MG63 (cell line): ENCODE data around the gene NCBP3. TPM values are rescaled to one million over a fixed set of nuclear protein-coding genes. Genes with fewer than 3 reads are reported as not detected.
"Not testable (repeated sequence)": the region's sequence is repeated elsewhere in the genome, so short reads cannot be mapped to it uniquely, and the experiment has no call there.

Experiments
- DNase-seq: peaks from one replicate; pipeline ENCODE4 v3.0.0-alpha.2; 2020
- H3K27me3 ChIP-seq: fragments of 250-450 bp; sonication (Bioruptor Pico); 2 replicates; pipeline ENCODE4 v1.5.1; 2020; ENCODE audit warnings: mild to moderate bottlenecking, moderate library complexity
- H3K36me3 ChIP-seq: fragments of 250-450 bp; sonication (Bioruptor Pico); 2 replicates; pipeline ENCODE4 v1.5.1; 2020; ENCODE audit warnings: mild to moderate bottlenecking, moderate library complexity
- H3K4me3 ChIP-seq: fragments of 250-450 bp; sonication (Bioruptor Pico); 2 replicates; pipeline ENCODE4 v1.5.1; 2020; ENCODE audit warnings: mild to moderate bottlenecking, moderate library complexity
- H3K9me3 ChIP-seq: fragments of 250-450 bp; sonication (Bioruptor Pico); 2 replicates; pipeline ENCODE4 v1.5.1; 2020; ENCODE audit warnings: mild to moderate bottlenecking, moderate library complexity
- total RNA-seq: library from RNA; depleted of rRNA; stranded (reverse); fragments of >200 nt; shearing (Covaris generic); gene quantifications from 2 replicates; pipeline ENCODE4 v1.2.3, GENCODE V29; 2014; ENCODE audit warnings: low replicate concordance

NCBP3 gene
- total RNA-seq, 1 experiment from 2014 or later = 6.6 TPM

- DNase-seq, H3K36me3 ChIP-seq, H3K4me3 ChIP-seq: not testable (repeated sequence)
Measured at GRCh38 chr17:3794152-3794551, 51.9 kb downstream of the NCBP3 start.

DNA sequence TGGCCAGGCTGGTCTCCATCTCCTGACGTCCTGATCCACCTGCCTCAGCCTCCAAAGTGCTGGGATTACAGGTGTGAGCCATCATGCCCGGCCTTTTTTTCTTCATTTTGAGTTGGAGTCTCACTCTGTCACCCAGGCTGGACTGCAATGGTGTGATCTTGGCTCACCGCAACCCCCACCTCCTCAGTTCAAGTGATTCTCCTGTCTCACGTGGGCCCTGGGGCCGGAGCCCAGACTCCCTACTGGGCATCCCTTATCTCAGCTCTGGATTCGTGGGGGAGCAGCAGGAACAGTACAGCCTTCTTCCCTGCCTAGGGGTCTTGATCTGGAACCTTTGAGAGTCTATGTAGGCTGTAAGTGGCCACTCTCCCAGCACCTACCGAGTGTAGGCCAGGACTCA, 52.8 kb downstream of the NCBP3 start:
- not testable (repeated sequence) for H3K4me3 ChIP-seq, H3K27me3 ChIP-seq, H3K36me3 ChIP-seq, H3K9me3 ChIP-seq, DNase-seq

More at GRCh38 chr17:3794152-3794551, 51.9 kb downstream of the NCBP3 start:
- H3K27me3 ChIP-seq, H3K9me3 ChIP-seq: not testable (repeated sequence)

DNA sequence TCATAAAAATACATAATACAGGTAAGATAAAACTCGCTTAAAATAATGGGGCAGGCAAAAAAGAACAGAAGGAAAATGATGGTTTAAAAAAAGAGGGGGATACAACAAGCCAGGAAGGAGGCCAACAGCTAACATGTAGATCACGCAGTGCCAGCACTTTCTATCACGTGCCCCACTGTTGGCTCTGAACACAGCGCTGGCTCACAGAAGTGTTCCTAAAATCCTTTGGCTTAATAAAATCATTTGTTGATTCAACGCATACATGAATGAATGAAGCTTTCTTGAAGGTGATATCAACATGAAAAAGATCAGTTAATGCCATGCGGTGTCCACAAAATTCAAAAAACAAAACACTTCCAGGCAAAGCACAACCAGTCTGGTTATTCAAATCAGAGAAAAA, 53.6 kb downstream of the NCBP3 start:
- DNase-seq = no peak
- Histone ChIP-seq H3K9me3 (no peaks in the 10 kb centered on the region), H3K36me3 (no peaks in the 10 kb centered on the region), H3K4me3 (no peak overlapping the region), H3K27me3 (no peaks in the 10 kb centered on the region)

GRCh38 chr17:3788200-3788599, 57.8 kb downstream of the NCBP3 start:
- DNase-seq = no peak
- Histone ChIP-seq H3K4me3 (no peak overlapping the region), H3K27me3 (no peaks in the 10 kb centered on the region), H3K9me3 (no peaks in the 10 kb centered on the region), H3K36me3 (no peaks in the 10 kb centered on the region)

DNA sequence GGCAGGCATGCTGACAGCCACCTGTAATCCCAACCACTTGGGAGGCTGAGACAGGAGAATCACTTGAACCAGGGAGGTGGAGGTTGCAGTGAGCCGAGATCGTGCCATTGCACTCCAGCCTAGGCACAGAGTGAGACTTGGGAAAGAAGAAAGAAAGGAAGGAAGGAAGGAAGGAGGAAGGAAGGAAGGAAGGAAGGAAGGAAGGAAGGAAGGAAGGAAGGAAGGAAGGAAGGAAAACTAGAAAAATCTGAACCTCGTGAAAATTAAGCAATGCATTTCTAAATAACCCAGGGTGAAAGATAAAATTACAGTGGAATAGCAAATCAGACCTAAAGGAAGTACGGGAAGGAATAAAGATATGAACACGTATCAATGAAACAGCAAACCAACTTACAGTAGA, 60.7 kb downstream of the NCBP3 start:
- H3K9me3 ChIP-seq, H3K4me3 ChIP-seq, DNase-seq, H3K27me3 ChIP-seq, H3K36me3 ChIP-seq: not testable (repeated sequence)

- Histone ChIP-seq H3K27me3 (no peaks in the 10 kb centered on the region), H3K9me3 (no peaks in the 10 kb centered on the region), H3K4me3 (no peak overlapping the region), H3K36me3 (no peaks in the 10 kb centered on the region)
- DNase-seq = no peak
Measured at GRCh38 chr17:3782751-3783150, 63.3 kb downstream of the NCBP3 start.

- Histone ChIP-seq H3K9me3 (no peaks in the 10 kb centered on the region), H3K27me3 (no peaks in the 10 kb centered on the region), H3K36me3 (no peaks in the 10 kb centered on the region), H3K4me3 (no peak overlapping the region)
- no peak for DNase-seq
Measured at GRCh38 chr17:3780986-3781385, 65.1 kb downstream of the NCBP3 start.

- no peak for DNase-seq
- Histone ChIP-seq H3K36me3 (no peaks in the 10 kb centered on the region), H3K9me3 (no peaks in the 10 kb centered on the region)
Measured at GRCh38 chr17:3777366-3778120, 68.5 kb downstream of the NCBP3 start.

DNA sequence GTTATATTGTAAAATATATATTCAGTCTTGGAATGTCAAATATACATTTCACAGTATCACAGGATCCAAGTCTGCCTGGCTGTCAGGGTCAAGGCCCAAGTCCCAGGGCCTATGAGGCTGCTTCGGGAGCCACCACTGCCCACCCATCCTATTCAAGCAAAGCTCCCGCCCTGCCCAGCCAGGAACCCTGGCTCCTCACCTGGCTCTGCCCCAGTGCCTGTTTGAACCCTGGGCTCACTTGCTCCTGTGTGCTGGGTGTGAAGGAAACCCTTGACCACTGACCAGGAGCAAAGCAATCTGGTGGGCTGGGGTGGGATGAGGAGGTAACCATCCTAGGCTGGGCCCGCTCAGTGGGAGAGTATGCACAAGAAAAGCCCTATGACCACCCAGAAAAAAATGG, 72.1 kb downstream of the NCBP3 start:
- Histone ChIP-seq H3K9me3 (no peaks in the 10 kb centered on the region), H3K36me3 (no peaks in the 10 kb centered on the region), H3K27me3 (no peaks in the 10 kb centered on the region), H3K4me3 (no peak overlapping the region)
- no peak for DNase-seq

More at GRCh38 chr17:3777366-3778120, 68.5 kb downstream of the NCBP3 start:
- no peak overlapping the region for H3K4me3 ChIP-seq
- no peaks in the 10 kb centered on the region for H3K27me3 ChIP-seq

- DNase-seq = peak; percentile 60
- Histone ChIP-seq H3K27me3 (no peaks in the 10 kb centered on the region), H3K9me3 (no peaks in the 10 kb centered on the region), H3K36me3 (no peaks in the 10 kb centered on the region), H3K4me3 (no peak overlapping the region)
Measured at GRCh38 chr17:3773511-3773910, 72.5 kb downstream of the NCBP3 start.

DNA sequence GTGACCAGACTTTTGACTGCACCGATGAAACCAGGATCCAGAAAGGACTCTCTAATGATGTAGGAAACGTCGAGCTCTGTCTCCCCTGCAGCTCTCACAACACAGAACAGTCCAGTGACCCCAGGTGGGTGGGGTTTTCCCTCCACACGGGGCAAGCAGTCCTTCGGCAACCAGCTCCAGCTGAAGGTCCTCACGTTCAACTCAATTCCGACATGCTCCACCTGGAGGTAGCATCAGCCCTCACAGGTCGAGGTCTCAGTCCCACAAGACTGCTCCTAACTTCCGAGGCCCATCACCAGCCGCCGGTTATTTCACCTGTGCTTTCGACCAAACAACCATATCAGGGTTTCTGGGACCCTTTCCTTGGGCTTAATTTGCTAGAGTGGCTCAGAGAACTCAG, 73.3 kb downstream of the NCBP3 start:
- no peaks in the 10 kb centered on the region for H3K36me3 ChIP-seq
- H3K27me3 ChIP-seq = no peaks in the 10 kb centered on the region
- no peak overlapping the region for H3K4me3 ChIP-seq
- no peaks in the 10 kb centered on the region for H3K9me3 ChIP-seq
- no peak for DNase-seq

DNA sequence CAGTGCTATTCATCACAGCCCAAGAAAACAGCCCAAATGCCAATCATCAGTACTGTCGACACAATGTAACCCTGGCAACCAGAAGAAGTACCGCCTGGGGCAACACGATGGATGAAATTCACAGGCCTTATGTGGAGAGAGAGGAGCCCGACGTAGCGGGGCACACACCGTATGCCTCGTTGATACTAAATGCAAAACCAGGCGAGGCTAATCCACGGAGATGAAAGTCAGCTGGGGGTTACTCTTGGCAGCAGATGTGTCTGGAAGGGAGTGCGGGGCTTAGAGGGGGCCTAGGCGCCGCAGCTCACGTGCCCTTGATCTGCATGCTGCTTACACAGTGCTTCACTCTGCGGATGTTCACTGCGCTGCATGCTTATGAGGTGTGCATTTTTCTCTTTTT, 74.9 kb downstream of the NCBP3 start:
- H3K4me3 ChIP-seq = no peak overlapping the region
- H3K27me3 ChIP-seq = no peaks in the 10 kb centered on the region
- no peaks in the 10 kb centered on the region for H3K36me3 ChIP-seq
- H3K9me3 ChIP-seq = no peaks in the 10 kb centered on the region
- no peak for DNase-seq

DNA sequence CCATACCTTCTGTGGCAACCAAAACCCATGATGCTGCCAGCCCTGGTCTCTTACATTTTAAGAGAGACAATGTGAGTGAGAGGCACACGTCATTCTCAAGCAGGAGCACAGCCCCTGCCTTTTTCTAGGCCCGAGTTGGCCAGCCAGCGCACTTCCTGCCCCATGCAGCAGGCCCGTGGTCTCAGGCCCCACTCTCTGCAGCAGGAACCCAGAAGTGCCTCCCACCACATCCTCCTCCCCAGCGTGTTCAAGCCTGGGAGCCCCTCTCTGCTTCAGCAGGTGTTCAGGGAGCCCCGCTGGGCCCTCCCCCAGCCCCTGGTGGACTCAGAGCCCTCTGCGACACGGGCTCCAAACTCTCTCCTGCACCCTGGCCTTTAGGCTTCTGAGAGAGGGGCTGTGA, 75.6 kb downstream of the NCBP3 start:
- H3K36me3 ChIP-seq = no peaks in the 10 kb centered on the region
- H3K9me3 ChIP-seq = no peaks in the 10 kb centered on the region
- H3K4me3 ChIP-seq = no peak overlapping the region
- no peak for DNase-seq
- no peaks in the 10 kb centered on the region for H3K27me3 ChIP-seq

DNA sequence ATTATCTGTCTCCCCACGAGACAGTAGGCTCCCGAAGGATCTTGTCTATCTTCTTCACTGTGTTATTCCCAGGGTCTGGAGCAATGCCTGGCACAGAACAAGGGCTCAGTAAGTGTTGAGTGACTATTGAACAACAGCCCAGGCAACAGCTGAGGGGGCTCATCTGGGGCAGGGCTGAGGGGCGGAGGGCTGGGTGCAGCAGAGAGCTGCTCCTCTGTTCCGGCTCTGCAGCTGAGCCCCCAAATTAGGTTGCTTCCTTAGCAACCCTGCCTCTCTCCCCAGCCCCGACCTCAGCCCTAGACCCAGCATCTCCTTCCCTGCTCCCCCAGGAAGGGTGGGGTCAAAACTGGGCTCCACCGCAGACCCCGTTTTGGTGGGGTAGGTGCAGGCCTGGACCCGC, 77.3 kb downstream of the NCBP3 start:
- Histone ChIP-seq H3K27me3 (no peaks in the 10 kb centered on the region), H3K4me3 (no peak overlapping the region), H3K36me3 (no peaks in the 10 kb centered on the region), H3K9me3 (no peaks in the 10 kb centered on the region)
- no peak for DNase-seq

DNA sequence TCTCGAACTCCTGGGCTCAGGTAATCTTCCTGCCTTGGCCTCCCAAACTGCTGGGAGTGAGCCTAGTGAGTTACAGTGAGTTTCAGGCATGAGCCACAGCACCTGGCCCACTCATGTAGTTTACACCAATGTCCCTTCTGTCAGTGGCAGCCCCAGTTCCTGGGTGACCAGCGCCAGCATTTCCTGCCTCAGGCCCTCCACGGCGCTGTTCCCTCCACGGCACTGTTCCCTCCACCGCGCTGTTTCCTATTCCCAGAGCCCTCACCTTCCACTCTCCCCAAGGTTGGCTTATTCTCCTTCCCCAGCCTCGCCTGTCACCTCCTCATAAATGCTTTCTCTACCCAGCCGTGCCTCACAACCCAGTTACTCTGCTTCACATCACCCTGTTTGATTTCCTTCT, 77.7 kb downstream of the NCBP3 start:
- DNase-seq = no peak
- no peaks in the 10 kb centered on the region for H3K36me3 ChIP-seq
- no peak overlapping the region for H3K4me3 ChIP-seq
- no peaks in the 10 kb centered on the region for H3K9me3 ChIP-seq
- H3K27me3 ChIP-seq = no peaks in the 10 kb centered on the region

- Histone ChIP-seq H3K4me3 (no peak overlapping the region), H3K27me3 (no peaks in the 10 kb centered on the region), H3K9me3 (no peaks in the 10 kb centered on the region), H3K36me3 (no peaks in the 10 kb centered on the region)
- DNase-seq = no peak
Measured at GRCh38 chr17:3766779-3767178, 79.3 kb downstream of the NCBP3 start.

DNA sequence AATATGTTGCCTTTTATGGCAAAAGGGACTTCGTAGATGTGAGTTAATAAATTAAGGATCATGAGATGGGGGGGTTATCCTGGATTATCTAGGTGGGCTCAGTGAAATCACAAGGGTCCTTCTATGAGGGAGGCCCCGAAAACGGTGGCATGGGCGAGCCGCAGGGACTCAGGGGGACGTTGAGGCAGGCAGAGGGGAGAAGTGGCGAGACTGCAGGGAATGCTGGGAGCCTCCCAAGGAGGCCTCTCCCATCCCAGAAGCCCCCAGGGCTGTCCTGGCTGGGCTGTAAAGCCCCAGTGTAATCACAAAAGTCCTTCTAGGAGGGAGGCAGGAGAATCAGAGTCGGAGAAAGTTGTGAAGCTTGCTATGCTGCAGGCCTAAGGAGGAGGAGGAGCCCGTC, 80.1 kb downstream of the NCBP3 start:
- no peaks in the 10 kb centered on the region for H3K36me3 ChIP-seq
- H3K9me3 ChIP-seq = no peaks in the 10 kb centered on the region
- no peak overlapping the region for H3K4me3 ChIP-seq
- DNase-seq = no peak
- H3K27me3 ChIP-seq = no peaks in the 10 kb centered on the region

DNA sequence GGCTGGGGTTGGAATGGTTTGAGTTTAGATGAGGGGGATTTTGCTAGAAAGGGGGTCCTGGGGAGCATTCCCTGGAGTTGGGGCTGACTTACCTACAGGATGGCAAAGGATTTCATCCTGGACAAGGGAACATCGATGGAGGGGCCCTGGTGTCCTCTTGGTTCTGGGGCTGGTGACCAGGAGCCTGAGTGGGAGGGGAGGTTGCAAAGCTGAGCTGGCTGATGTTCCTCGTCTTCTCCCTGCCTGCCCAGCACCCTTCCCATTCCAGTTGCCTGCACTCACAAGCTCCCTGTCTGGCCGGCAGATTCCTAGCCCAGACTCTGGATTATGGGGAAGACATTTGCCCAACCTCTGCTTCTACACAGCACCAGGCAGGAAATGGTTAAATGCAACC, 82.3 kb downstream of the NCBP3 start:
- no peak for DNase-seq
- H3K27me3 ChIP-seq = no peaks in the 10 kb centered on the region
- no peaks in the 10 kb centered on the region for H3K9me3 ChIP-seq
- no peaks in the 10 kb centered on the region for H3K36me3 ChIP-seq
- no peak overlapping the region for H3K4me3 ChIP-seq
